Stromal cell of bone marrow (primary cell): ENCODE data around the gene IL37.
"Not testable (repeated sequence)": the region's sequence is repeated elsewhere in the genome, so short reads cannot be mapped to it uniquely, and the experiment has no call there.

Experiments
- DNase-seq: peaks from one replicate; pipeline ENCODE4 v3.0.0-alpha.2; 2012; ENCODE audit warnings: low read depth

Gene IL37

DNA sequence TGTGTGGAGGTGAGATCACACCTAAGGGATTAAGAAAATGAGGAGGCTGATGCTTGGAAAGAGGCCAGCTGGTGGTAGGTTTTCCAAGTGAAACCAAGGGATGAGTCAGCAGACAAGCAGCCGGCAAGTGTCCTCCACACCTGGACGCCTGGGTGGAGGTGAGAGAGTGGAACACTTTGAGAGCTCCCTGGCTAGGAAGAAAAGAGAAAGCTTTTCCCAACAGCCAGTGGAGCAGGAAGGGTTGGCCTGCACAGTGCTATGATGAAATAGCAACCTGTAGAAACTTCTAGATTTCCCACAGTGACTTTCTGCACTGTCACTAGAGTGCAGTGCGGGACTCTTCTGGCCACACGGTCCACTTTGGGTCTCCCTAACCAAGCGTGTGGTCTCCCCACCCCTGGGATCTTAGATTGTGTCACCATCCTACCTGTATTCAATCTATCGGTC is 19.6 kb upstream of the IL37 start:
- DNase-seq: no peak

DNA sequence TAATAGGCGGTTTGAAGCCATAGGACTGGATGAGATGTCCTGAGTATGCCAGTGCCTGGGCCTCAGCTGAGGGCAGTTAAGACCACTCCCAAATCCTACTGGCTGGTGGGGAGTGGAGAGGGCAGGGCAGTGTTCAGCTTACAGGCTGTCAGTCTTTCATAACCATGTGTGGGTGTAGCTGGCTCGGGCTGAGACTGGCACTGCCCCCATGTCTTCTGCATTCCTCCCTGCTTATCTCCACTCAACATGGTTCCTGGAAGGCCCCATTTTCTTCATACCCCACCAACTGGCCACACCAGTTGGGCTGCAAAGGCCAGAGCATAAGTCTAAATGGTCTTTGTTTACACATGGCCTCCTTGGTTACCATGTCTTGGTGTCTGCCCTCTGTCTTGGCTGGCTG is 17.2 kb upstream of the IL37 start:
- no peak for DNase-seq

GRCh38 chr2:112896909-112897623 is 13.9 kb upstream of the IL37 start:
- no peak for DNase-seq

- DNase-seq: no peak
Observed at GRCh38 chr2:112897624-112897978, 13.4 kb upstream of the IL37 start.

GRCh38 chr2:112901431-112902065 is 9.4 kb upstream of the IL37 start:
- not testable (repeated sequence) for DNase-seq

GRCh38 chr2:112902816-112903215 is 8.1 kb upstream of the IL37 start:
- DNase-seq: no peak

DNA sequence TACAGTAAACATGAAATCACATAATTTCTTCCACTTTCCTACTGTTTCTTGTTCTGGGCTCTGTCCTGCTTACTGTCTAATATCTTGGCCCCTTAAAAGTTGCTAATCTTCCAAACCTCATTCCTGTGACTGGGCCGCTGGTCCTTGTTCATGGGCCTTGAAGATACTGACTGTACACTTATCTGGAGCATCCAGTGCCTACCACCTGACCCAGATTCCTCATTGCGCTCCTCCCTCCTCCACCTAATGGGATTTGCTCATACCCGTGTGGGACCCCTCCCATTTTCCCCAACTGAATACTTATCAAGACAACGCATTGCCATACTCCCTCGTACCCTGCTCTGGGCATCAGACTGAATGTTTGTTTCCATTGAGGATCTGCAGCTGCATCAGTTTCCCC is 6.1 kb upstream of the IL37 start:
- DNase-seq: no peak

DNA sequence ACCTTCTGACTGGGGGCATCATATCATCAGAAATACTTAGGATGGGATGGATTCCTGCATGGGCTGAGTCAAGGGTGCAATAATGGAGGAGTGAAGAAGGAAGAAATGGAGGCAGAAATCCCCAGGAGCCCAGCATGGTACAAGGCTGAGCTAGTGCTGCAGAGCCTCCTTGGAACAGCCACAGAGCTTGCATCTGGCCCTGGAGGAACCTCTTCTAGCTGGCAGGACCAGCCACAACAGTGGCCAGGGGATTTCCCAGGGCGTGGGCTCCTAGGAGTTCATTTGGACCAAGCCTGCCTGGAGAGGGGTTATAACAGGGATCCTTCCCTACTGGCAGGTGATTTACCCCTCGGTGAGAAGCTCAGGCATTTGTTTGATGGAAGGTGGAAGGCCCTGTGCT is 4.7 kb upstream of the IL37 start:
- DNase-seq: no peak

GRCh38 chr2:112907001-112907949 is 3.7 kb upstream of the IL37 start:
- no peak for DNase-seq

DNA sequence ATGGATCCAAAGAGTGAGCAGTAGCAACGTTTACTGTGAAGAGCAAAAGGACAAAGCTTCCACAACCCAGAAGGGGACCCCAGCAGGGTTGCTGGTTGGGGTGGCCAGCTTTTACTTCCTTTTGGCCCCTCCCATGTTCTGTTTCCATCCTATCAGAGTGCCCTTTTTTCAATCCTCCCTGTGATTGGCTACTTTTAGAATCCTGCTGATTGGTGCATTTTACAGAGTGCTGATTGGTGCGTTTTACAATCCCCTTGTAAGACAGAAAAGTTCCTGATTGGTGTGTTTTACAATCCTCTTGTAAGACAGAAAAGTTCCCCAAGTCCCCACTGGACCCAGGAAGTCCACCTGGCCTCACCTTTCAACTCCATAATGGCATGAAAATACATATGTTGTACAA is 2.4 kb upstream of the IL37 start:
- not testable (repeated sequence) for DNase-seq

DNA sequence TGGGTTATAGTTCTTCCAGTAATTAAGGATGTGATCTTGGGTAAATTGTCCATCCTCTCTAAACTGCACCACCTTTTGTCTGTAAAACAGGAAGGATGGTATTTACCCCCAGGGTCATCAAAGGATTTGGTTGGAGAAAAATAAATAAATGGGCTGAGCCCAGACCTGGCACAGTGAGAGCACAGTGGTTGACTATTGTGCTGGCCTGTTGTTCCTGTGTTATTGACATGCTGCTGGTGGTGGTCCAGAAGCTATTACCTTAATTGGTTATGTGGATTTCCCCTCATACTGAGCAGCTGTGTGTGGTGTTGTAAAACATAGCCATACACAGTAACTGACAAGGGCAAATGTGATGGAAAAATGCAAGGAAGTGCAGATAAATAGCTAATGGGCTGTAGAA is 746 bp upstream of the IL37 start:
- DNase-seq: no peak

GRCh38 chr2:112912403-112912802 is 1.4 kb downstream of the IL37 start:
- DNase-seq: no peak

GRCh38 chr2:112915300-112916144 is 4.6 kb downstream of the IL37 start:
- DNase-seq: no peak

GRCh38 chr2:112916145-112916571 is 5.2 kb downstream of the IL37 start:
- DNase-seq: no peak

GRCh38 chr2:112916625-112917247 is 5.8 kb downstream of the IL37 start:
- no peak for DNase-seq

GRCh38 chr2:112917856-112918255 is 6.9 kb downstream of the IL37 start:
- DNase-seq: no peak

- no peak for DNase-seq
Observed at GRCh38 chr2:112918256-112918655, 7.3 kb downstream of the IL37 start.

GRCh38 chr2:112919086-112919485 is 8.1 kb downstream of the IL37 start:
- DNase-seq: no peak

DNA sequence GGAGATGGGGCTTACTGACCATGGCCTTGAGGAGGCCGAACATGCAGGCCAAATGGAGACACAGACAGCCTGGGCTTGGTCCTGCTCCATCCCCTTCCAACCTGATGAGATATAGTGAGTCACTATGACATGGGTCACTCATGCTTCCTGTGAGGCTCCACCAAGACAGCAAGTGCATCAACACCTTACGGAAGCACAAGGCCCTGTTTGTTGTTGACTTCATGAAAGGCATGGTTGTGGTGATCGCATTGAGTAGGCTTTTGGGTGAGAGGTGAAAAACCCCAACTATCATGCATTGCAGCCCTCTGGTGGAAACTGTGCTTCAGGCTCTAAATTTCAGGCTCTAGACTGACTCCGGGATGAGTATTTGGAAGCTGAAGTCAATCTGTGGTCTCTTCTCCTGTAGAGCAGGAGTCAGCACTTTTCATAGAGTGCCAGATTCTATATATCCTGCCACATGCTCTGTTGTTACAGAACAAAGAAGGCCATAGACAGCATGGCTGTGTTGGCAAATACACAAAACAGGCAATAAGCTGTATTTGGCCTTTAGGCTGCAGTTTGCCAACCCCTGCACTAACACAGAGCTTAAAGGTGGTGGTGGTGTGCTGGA is 10.1 kb downstream of the IL37 start:
- no peak for DNase-seq

DNA sequence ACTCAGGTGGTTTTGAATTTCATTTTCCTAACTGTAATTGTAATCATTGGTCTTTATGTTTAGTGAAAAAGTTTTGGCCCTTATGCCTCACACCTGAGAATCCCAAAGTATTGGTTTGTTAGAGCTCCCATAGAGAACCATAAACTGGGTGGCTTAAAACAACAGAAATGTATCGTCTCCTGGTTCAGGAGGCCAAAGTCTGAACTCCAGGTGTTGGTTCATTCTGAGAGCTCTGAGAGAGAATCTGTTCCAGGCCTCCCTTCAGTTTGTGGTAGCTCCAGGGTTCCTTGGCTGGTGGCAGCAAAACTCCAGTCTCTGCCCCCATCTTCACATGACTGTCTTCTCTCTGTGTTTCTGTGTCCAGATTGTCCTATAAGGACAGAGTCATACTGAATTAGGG is 11.0 kb downstream of the IL37 start:
- no peak for DNase-seq
